ENCODE measurements around the gene ANKDD1B.

The ANKDD1B gene

GRCh38 chr5:75711151-75711550, 99.9 kb downstream of the ANKDD1B start:
- no peak for DNase-seq

GRCh38 chr5:75712091-75712490, 100.8 kb downstream of the ANKDD1B start:
- DNase-seq = no peak

- no peak for DNase-seq
Measured at GRCh38 chr5:75716715-75717081, 105.4 kb downstream of the ANKDD1B start.

- peak; percentile 92 for DNase-seq
Measured at GRCh38 chr5:75717082-75717922, 106.0 kb downstream of the ANKDD1B start, which contains the start of gene POC5. Gene POC5 (minus strand): TSS chr5:75717437. CDS start chr5:75712937, 4,500 bp downstream.

GRCh38 chr5:75720882-75721281, 109.6 kb downstream of the ANKDD1B start:
- no peak for DNase-seq
